Mesendoderm (in vitro differentiated cells): ENCODE results near the gene PCAT6.

ENCODE experiments used
- DNase-seq: peaks from one replicate; pipeline ENCODE4 v3.0.0; 2013
- H2AK5ac ChIP-seq: 2 replicates; pipeline ENCODE4 v1.6.1; 2013; ENCODE audit warnings: low read length, inconsistent platforms
- H2BK120ac ChIP-seq: 2 replicates; pipeline ENCODE4 v1.6.1; 2013; ENCODE audit warnings: low read depth, mild to moderate bottlenecking, low read length, moderate library complexity, mixed read lengths
- H2BK15ac ChIP-seq: replicated peaks from 2 replicates; pipeline ENCODE4 v1.6.1; 2013; ENCODE audit warnings: low read depth, mild to moderate bottlenecking, moderate library complexity
- H2BK5ac ChIP-seq: 2 replicates; pipeline ENCODE4 v1.6.1; 2013; ENCODE audit warnings: low read length, inconsistent platforms
- H3K18ac ChIP-seq: 2 replicates; pipeline ENCODE4 v1.6.1; 2013; ENCODE audit warnings: mild to moderate bottlenecking, low read length, mixed read lengths
- H3K23ac ChIP-seq: one replicate; pipeline ENCODE4 v1.6.1; 2013; ENCODE audit warnings: low read length
- H3K27ac ChIP-seq: 2 replicates; pipeline ENCODE4 v1.5.1; 2013; ENCODE audit warnings: low read depth, mild to moderate bottlenecking, inconsistent platforms, low read length, moderate library complexity
- H3K27me3 ChIP-seq: 2 replicates; pipeline ENCODE4 v1.6.1; 2013; ENCODE audit warnings: low read length, control low read depth, mild to moderate bottlenecking, inconsistent platforms; ENCODE audit not compliant: insufficient read depth, poor library complexity
- H3K36me3 ChIP-seq: 2 replicates; pipeline ENCODE4 v1.6.1; 2013; ENCODE audit warnings: low read length, inconsistent platforms; ENCODE audit not compliant: control insufficient read depth, insufficient read depth
- H3K4ac ChIP-seq: one replicate; pipeline ENCODE4 v1.6.1; 2013; ENCODE audit warnings: low read depth, mild to moderate bottlenecking, low read length, moderate library complexity
- H3K4me1 ChIP-seq: 2 replicates; pipeline ENCODE4 v1.6.1; 2013; ENCODE audit warnings: low read depth, low read length, inconsistent platforms; ENCODE audit not compliant: control insufficient read depth
- H3K4me2 ChIP-seq: 2 replicates; pipeline ENCODE4 v1.6.1; 2013; ENCODE audit warnings: low read length
- H3K4me3 ChIP-seq: 2 replicates; pipeline ENCODE4 v1.5.1; 2013; ENCODE audit warnings: mild to moderate bottlenecking, low read length
- H3K56ac ChIP-seq: one replicate; pipeline ENCODE4 v1.6.1; 2013; ENCODE audit warnings: low read length
- H3K79me1 ChIP-seq: 2 replicates; pipeline ENCODE4 v1.6.1; 2013; ENCODE audit warnings: low read length, inconsistent platforms
- H3K79me2 ChIP-seq: 2 replicates; pipeline ENCODE4 v1.6.1; 2013; ENCODE audit warnings: mild to moderate bottlenecking, low read length; ENCODE audit not compliant: control insufficient read depth, insufficient read depth
- H3K9ac ChIP-seq: 2 replicates; pipeline ENCODE4 v1.6.1; 2013; ENCODE audit warnings: low read length, inconsistent platforms
- H4K5ac ChIP-seq: one replicate; pipeline ENCODE4 v1.6.1; 2013; ENCODE audit warnings: low read length
- H4K8ac ChIP-seq: one replicate; pipeline ENCODE4 v1.6.1; 2013; ENCODE audit warnings: low read depth, mild to moderate bottlenecking, control low read depth, low read length, moderate library complexity
- whole genome bisulfite sequencing: extraction: QIAGEN DNeasy Blood & Tissue Kit; methylation state at CpG from one replicate; pipeline ENCODE4 v1.1.7; 2013; ENCODE audit warnings: low lambda C conversion rate, missing lambda C conversion rate; ENCODE audit not compliant: insufficient coverage; ENCODE audit errors: extremely low coverage; 5-methylcytosine and 5-hydroxymethylcytosine counted together

PCAT6 gene

GRCh38 chr1:202834771-202835547, 24.2 kb downstream of the PCAT6 start:
- no CpG with 5 or more reads among the region's 10 CpGs for WGBS
- no peak overlapping the region for H4K5ac ChIP-seq
- H3K18ac ChIP-seq: no peak overlapping the region
- no peak for DNase-seq
- no peak overlapping the region for H3K4ac ChIP-seq
- H3K4me3 ChIP-seq: no peak overlapping the region
- no peaks in the 10 kb centered on the region for H3K79me1 ChIP-seq
- H3K79me2 ChIP-seq: no peaks in the 10 kb centered on the region
- H3K4me2 ChIP-seq: no peak overlapping the region
- no peaks in the 10 kb centered on the region for H3K36me3 ChIP-seq
- H3K27ac ChIP-seq: no peak overlapping the region
- H3K4me1 ChIP-seq: peaks cover 4% of the 10 kb centered on the region
- H2AK5ac ChIP-seq: no peak overlapping the region
- no peak overlapping the region for H2BK15ac ChIP-seq
- no peak overlapping the region for H3K23ac ChIP-seq
- H3K27me3 ChIP-seq: no peaks in the 10 kb centered on the region
- peak overlapping the region; percentile 54 for H3K56ac ChIP-seq
- H2BK120ac ChIP-seq: no peak overlapping the region
- H4K8ac ChIP-seq: no peak overlapping the region
- no peak overlapping the region for H2BK5ac ChIP-seq
- H3K9ac ChIP-seq: no peak overlapping the region

GRCh38 chr1:202835548-202836072, 24.9 kb downstream of the PCAT6 start:
- WGBS: no CpG with 5 or more reads among the region's 3 CpGs

GRCh38 chr1:202836623-202837403, 26.1 kb downstream of the PCAT6 start:
- Histone ChIP-seq H3K4ac (no peak overlapping the region), H3K27me3 (no peaks in the 10 kb centered on the region), H2AK5ac (no peak overlapping the region), H3K79me1 (no peaks in the 10 kb centered on the region), H3K4me2 (no peak overlapping the region), H2BK15ac (no peak overlapping the region), H3K4me3 (no peak overlapping the region), H3K23ac (no peak overlapping the region), H4K5ac (no peak overlapping the region), H3K79me2 (no peaks in the 10 kb centered on the region), H3K18ac (no peak overlapping the region), H3K27ac (no peak overlapping the region), H3K56ac (no peak overlapping the region), H4K8ac (no peak overlapping the region), H2BK5ac (no peak overlapping the region), H3K9ac (no peak overlapping the region), H2BK120ac (no peak overlapping the region), H3K4me1 (peaks cover 4% of the 10 kb centered on the region), H3K36me3 (no peaks in the 10 kb centered on the region)
- no peak for DNase-seq
- no CpG with 5 or more reads among the region's 5 CpGs for WGBS

More at GRCh38 chr1:202835548-202836072, 24.9 kb downstream of the PCAT6 start:
- Histone ChIP-seq H3K23ac (no peak overlapping the region), H3K79me2 (no peaks in the 10 kb centered on the region), H2AK5ac (no peak overlapping the region), H3K36me3 (no peaks in the 10 kb centered on the region), H3K4ac (no peak overlapping the region), H3K18ac (no peak overlapping the region), H2BK15ac (no peak overlapping the region), H3K9ac (no peak overlapping the region), H3K79me1 (no peaks in the 10 kb centered on the region), H2BK5ac (no peak overlapping the region), H3K56ac (peak overlapping the region; percentile 54), H4K5ac (no peak overlapping the region), H3K27ac (no peak overlapping the region), H4K8ac (no peak overlapping the region), H3K27me3 (no peaks in the 10 kb centered on the region), H3K4me2 (no peak overlapping the region), H2BK120ac (no peak overlapping the region), H3K4me3 (no peak overlapping the region), H3K4me1 (peaks cover 4% of the 10 kb centered on the region)
- DNase-seq: peak; percentile 23

- peaks cover 4% of the 10 kb centered on the region for H3K4me1 ChIP-seq
- no peak overlapping the region for H4K5ac ChIP-seq
- H3K4ac ChIP-seq: no peak overlapping the region
- H3K27ac ChIP-seq: no peak overlapping the region
- no peaks in the 10 kb centered on the region for H3K36me3 ChIP-seq
- H3K9ac ChIP-seq: no peak overlapping the region
- no peaks in the 10 kb centered on the region for H3K27me3 ChIP-seq
- no peak overlapping the region for H3K23ac ChIP-seq
- H2BK120ac ChIP-seq: no peak overlapping the region
- no peak overlapping the region for H3K4me2 ChIP-seq
- no peaks in the 10 kb centered on the region for H3K79me2 ChIP-seq
- no peak overlapping the region for H2BK15ac ChIP-seq
- no peak overlapping the region for H2BK5ac ChIP-seq
- no peaks in the 10 kb centered on the region for H3K79me1 ChIP-seq
- H2AK5ac ChIP-seq: no peak overlapping the region
- no peak overlapping the region for H3K18ac ChIP-seq
- H3K56ac ChIP-seq: no peak overlapping the region
- WGBS: no CpG with 5 or more reads among the region's 5 CpGs
- no peak overlapping the region for H4K8ac ChIP-seq
- no peak for DNase-seq
- no peak overlapping the region for H3K4me3 ChIP-seq
These were observed 27.1 kb downstream of the PCAT6 start for GRCh38 chr1:202837746-202838262.

GRCh38 chr1:202843081-202843480, 32.3 kb downstream of the PCAT6 start:
- no peaks in the 10 kb centered on the region for H3K36me3 ChIP-seq
- no peak overlapping the region for H3K4me3 ChIP-seq
- no peak overlapping the region for H2BK120ac ChIP-seq
- H2BK15ac ChIP-seq: no peak overlapping the region
- no peak overlapping the region for H3K23ac ChIP-seq
- H3K27ac ChIP-seq: no peak overlapping the region
- no peak overlapping the region for H3K56ac ChIP-seq
- no peaks in the 10 kb centered on the region for H3K79me1 ChIP-seq
- H3K79me2 ChIP-seq: no peaks in the 10 kb centered on the region
- H3K4ac ChIP-seq: no peak overlapping the region
- H3K4me2 ChIP-seq: no peak overlapping the region
- no peaks in the 10 kb centered on the region for H3K4me1 ChIP-seq
- no peak overlapping the region for H4K8ac ChIP-seq
- H3K18ac ChIP-seq: no peak overlapping the region
- no CpG with 5 or more reads among the region's 11 CpGs for WGBS
- no peak overlapping the region for H2BK5ac ChIP-seq
- H3K9ac ChIP-seq: no peak overlapping the region
- H4K5ac ChIP-seq: no peak overlapping the region
- H2AK5ac ChIP-seq: no peak overlapping the region
- no peak for DNase-seq
- H3K27me3 ChIP-seq: no peaks in the 10 kb centered on the region
